ENCODE data around the gene LIPI.
"Not testable (repeated sequence)": the region's sequence is repeated elsewhere in the genome, so short reads cannot be mapped to it uniquely, and the experiment has no call there.

The LIPI gene

DNA sequence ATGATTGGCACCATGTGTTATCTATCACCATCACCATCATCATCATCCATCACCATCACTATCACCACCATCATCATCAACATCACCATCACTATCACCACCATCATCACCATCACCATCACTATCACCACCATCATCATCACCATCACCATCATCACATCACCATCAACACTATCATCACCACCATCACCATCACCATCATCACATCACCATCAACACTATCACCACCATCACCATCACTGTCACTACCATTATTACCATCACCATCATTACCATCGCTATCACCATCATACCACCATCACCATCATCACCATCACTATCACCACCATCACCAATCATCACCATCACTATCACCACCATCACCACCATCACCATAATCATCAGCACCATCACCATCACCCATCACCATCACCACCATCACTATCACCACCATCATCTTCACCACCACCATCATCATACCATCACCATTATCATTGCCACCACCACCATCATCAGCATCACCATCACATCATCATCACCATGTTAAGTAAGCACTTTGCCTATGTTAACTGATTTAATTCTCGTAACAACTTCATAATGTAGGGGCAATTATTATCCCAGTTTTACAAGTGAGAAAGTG is 112.8 kb downstream of the LIPI start:
- Histone ChIP-seq H3K36me3 (no peaks in the 10 kb centered on the region), H3K4me3 (no peak overlapping the region), H3K4me1 (no peaks in the 10 kb centered on the region), H3K27ac (no peak overlapping the region), H3K27me3 (no peaks in the 10 kb centered on the region), H3K9me3 (no peaks in the 10 kb centered on the region)
- intact Hi-C loops (cut with DNase I; ENCODE audit: low total_unique reads), result no loop called here
- DNase-seq, result no peak
- TF ChIP-seq, protein P1, sequence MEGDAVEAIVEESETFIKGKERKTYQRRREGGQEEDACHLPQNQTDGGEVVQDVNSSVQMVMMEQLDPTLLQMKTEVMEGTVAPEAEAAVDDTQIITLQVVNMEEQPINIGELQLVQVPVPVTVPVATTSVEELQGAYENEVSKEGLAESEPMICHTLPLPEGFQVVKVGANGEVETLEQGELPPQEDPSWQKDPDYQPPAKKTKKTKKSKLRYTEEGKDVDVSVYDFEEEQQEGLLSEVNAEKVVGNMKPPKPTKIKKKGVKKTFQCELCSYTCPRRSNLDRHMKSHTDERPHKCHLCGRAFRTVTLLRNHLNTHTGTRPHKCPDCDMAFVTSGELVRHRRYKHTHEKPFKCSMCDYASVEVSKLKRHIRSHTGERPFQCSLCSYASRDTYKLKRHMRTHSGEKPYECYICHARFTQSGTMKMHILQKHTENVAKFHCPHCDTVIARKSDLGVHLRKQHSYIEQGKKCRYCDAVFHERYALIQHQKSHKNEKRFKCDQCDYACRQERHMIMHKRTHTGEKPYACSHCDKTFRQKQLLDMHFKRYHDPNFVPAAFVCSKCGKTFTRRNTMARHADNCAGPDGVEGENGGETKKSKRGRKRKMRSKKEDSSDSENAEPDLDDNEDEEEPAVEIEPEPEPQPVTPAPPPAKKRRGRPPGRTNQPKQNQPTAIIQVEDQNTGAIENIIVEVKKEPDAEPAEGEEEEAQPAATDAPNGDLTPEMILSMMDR (IDR thresholded peaks at IDR 0.05), result no peak

DNA sequence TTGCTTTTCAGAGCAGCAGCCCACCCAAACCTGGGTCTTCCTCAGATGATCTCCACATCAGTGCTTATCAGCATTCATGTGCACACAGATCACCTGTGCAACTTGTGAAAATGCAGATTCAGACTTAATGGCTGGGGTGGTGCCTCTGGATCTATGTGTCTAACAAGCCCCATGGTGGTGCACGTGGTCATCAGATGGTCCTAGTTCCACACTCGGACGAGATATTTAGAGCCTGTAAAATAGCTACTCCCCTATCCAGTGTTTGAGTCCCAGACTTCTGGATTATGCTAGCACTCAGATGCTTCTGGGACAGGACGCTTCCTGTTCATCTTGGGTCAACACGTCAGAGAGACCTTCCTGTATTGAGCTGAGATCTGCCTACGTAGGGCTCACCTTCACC is 114.2 kb downstream of the LIPI start:
- intact Hi-C loops (cut with DNase I; ENCODE audit: low total_unique reads), result no loop called here
- no peak for DNase-seq
- no peaks in the 10 kb centered on the region for H3K9me3 ChIP-seq
- TF ChIP-seq, protein P1 (IDR thresholded peaks at IDR 0.05), result no peak
- H3K27ac ChIP-seq, result no peak overlapping the region
- no peaks in the 10 kb centered on the region for H3K27me3 ChIP-seq
- H3K36me3 ChIP-seq, result no peaks in the 10 kb centered on the region
- H3K4me3 ChIP-seq, result no peak overlapping the region
- no peaks in the 10 kb centered on the region for H3K4me1 ChIP-seq

DNA sequence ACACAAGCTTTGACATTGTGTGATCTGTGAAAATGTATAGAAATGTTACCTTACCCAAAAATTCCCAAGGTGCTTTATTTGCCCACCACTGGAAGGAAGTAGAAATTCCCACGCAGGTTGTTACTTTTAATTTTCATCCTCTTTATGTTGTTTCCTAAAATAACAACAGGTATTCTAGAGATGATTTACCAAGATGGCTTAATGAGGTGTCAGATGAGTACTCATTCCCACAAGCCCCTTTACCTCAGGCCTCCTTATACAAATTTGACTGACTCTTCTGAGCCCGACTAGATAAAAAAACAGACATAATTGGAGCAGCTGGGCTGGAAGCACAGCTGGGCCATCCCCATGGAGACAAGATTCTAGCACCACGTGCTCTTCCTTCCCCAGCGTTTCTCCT is 114.6 kb downstream of the LIPI start:
- no peaks in the 10 kb centered on the region for H3K4me1 ChIP-seq
- DNase-seq, result no peak
- no peaks in the 10 kb centered on the region for H3K9me3 ChIP-seq
- intact Hi-C loops (cut with DNase I; ENCODE audit: low total_unique reads), result no loop called here
- H3K36me3 ChIP-seq, result peaks cover 0 to 3% (median 0%) of the 10 kb centered on the region in 3 donors
- H3K27me3 ChIP-seq, result no peaks in the 10 kb centered on the region
- H3K4me3 ChIP-seq, result no peak overlapping the region
- H3K27ac ChIP-seq, result no peak overlapping the region
- TF ChIP-seq, protein P1 (IDR thresholded peaks at IDR 0.05), result no peak

DNA sequence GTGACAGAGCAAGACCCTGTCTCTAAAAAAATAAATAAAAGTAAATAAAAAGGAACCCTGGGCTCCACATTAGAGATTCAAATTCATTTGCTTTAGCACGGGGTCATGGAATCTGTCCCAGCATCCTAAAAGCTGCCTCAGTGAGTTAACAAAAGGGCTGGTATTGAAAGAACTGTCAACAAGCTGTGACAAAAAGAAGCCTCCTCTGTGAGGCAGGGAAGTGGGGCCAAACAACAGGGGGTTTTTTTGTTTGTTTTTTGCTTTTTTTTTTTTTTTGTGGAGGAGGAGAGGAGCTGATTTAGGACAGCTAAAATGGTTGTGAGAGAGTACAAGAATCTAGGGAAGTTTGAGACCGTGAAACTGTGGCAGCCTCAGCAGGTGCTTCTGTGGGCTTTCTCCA is 115.7 kb downstream of the LIPI start:
- DNase-seq, result no peak
- no peak overlapping the region for H3K4me3 ChIP-seq
- H3K27me3 ChIP-seq, result no peaks in the 10 kb centered on the region
- no peaks in the 10 kb centered on the region for H3K4me1 ChIP-seq
- TF ChIP-seq, protein P1 (IDR thresholded peaks at IDR 0.05), result no peak
- intact Hi-C loops (cut with DNase I; ENCODE audit: low total_unique reads), result no loop called here
- peaks cover 0 to 10% (median 0%) of the 10 kb centered on the region in 3 donors for H3K36me3 ChIP-seq
- no peak overlapping the region for H3K27ac ChIP-seq
- H3K9me3 ChIP-seq, result no peaks in the 10 kb centered on the region

DNA sequence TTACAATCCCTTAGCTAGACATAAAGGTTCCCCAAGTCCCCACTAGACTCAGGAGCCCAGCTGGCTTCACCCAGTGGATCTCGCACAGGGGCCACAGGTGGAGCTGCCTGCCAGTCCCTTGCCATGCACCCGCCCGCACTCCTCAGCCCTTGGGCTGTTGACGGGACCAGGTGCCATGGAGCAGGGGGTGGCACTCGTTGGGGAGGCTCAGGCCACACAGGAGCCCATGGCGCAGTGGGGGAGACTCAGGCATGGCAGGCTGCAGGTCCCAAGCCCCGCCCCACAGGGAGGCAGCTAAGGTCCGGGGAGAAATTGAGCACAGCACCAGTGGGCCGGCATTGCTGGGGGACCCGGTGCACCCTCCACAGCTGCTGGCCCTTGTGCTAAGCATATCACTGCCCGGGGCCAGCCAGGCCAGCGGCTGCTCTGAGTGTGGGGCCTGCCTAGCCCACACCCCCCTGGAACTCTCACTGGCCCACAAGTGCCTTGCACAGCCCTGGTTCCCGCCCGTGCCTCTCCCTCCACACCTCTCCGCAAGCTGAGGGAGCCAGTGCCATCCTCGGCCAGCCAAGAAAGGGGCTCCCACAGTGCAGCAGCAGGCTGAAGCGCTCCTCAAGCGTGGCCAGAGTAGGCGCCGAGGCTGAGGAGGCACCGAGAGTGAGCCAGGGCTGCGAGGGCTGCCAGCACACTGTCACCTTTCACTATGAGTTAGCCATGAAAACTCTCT is 117.8 kb downstream of the LIPI start:
- TF ChIP-seq, protein P1 (IDR thresholded peaks at IDR 0.05), result no peak
- DNase-seq, result no peak
- H3K36me3 ChIP-seq, result peaks cover 0 to 16% (median 0%) of the 10 kb centered on the region in 3 donors
- no peak overlapping the region for H3K4me3 ChIP-seq
- intact Hi-C loops (cut with DNase I; ENCODE audit: low total_unique reads), result no loop called here
- H3K27ac ChIP-seq, result no peak overlapping the region
- H3K4me1 ChIP-seq, result no peaks in the 10 kb centered on the region
- no peaks in the 10 kb centered on the region for H3K27me3 ChIP-seq
- H3K9me3 ChIP-seq, result no peaks in the 10 kb centered on the region

DNA sequence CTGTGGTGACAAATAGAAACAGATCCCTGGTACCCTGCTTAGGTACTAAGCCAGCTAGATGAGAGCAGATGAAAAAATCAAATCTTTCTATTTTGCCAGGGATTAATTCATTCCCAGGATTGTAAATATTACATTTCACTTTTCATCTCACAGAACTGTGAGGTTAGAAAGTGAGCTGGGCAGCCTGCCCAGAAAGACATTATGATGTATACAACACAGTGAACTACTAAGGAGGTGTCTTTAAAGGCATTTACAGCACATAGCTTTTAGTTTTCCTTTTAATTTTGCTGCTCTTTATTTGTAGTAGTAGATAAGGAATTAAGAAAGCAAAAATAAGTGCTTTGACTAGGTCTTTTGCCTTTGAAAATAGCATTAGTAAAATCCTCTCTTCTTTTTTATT is 120.6 kb downstream of the LIPI start:
- H3K9me3 ChIP-seq; DNase-seq; H3K4me3 ChIP-seq; H3K27me3 ChIP-seq; H3K27ac ChIP-seq; H3K4me1 ChIP-seq; intact Hi-C loops (cut with DNase I; ENCODE audit: low total_unique reads): not testable (repeated sequence)
- peaks cover 0 to 16% (median 0%) of the 10 kb centered on the region in 3 donors for H3K36me3 ChIP-seq
